Hematopoietic multipotent progenitor cell treated with erythropoietin and hydrocortisone succinate and interleukin-3 and kit ligand, for 6 days (in vitro differentiated cells): ENCODE results near the gene ZFX.

Experiments
- DNase-seq: peaks from one replicate; pipeline ENCODE4 v3.0.0-alpha.2; 2015

ZFX gene

DNA sequence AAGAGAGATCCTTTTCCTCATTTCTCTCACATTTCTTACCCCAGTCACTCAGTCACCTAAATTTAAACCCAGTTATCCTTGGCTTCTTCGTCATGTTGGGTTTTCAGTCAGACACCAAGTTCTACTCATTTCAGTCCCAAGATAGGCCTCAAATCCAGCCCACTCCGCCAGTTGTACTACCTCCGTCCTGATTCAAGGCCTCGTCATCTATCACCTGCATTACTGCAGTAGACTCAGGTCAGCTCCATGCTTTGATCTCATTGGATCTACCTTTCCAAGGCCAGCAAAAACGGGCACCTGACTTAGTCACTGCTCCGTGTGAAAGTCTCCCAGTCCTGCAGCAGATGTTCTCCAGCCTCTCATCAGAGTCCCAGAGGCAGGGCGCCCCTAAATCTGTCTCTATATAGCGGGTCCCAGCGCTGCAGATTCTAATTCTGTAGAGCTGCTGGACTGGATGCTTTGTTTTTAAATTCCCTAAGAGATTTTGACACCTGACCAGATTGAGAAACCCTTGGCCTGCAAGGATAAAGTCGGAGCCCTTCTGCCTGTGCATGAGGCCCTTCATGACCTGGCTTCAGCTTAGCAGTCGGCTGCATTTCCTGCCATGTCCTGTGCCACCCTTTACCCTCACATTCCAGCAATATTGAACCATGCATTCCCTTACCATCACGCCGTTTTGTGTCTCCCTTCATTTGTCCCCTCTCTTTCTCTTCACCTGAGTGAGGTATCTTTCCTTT is 53.7 kb downstream of the ZFX start:
- DNase-seq = no peak

DNA sequence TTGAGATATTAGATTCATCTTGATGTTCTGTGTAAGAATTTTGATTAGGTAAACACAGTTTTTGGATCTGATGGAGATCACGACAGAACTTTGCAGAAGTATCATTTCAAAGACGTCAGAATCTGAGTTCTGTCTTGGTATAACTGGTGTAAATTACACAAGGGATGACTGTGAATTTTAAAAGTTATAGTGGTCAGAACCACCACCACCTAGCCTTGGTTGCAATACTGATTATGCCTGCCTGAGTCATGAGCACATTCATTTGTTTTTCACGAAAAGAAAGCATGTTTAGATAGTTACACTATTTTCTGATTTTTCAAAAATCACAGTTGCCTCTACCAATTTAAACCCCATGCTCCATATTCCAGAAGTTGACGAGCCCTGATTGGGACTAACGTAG is 54.8 kb downstream of the ZFX start:
- no peak for DNase-seq

DNA sequence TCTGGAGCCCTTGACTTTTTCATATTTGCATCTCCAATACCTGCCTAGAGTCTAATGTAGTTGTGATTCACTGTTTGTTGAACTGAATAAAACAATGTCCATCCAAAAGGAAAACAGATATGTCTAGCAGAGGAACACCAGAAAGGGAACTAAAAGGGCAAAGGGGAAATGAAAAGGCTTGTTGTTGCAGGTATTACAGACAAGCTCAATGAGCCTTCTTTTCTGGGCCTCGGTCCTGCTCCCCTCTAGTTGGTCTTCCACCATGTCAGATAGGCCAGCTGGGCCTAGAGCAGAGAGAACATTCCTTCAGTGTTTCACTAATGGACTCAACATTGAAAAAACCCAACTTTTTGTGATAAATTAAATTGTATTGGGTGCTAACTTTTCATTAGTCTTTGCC is 55.4 kb downstream of the ZFX start:
- no peak for DNase-seq

DNA sequence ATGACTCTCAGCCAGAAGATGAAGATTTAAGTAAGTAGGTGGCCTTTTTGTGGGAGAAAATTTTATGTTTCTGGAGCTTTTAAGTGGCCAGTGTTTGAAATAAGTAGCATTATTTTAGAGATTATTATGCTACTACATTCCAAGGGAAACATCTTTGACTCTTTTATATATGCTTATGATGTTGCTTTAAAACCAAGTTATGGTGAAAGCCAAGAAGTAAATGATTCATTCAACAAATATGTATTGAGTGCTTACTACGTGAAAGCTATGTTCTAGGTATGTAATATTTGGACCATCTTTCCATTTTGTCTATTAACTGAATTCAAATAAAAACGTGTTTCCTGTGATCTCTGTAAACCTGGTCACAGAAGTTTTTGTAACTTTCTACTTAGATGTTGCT is 58.3 kb downstream of the ZFX start:
- no peak for DNase-seq

DNA sequence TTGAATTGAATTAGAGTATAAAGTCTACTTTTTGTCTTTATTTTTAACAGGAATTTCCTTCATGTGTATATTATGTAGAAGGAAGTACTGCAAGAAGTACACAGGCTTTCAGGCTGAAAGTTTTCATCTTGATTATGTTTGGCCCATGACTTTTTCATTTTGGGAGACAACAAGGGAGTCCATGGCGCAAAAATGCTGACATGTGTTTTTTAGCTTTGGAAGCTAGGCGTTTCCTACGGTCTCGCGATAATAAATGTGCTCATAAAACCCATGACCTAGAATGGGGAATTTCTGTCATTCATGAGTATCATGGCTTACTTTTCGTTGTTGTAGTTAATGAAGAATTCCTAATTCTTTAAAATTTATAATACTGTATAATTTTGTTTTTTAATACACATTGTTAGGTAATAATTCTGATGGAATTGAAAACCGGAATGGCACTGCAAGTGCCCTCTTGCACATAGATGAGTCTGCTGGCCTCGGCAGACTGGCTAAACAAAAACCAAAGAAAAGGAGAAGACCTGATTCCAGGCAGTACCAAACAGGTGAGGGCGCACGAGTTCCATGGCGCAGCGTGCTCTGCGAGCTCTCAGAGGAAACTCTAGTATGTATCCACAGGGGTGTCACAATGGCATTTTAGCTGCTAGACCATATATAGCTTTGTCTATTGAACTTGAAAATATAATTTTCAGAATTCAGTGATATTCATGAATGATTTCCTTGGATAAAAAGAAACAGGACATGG is 59.1 kb downstream of the ZFX start:
- DNase-seq = no peak

DNA sequence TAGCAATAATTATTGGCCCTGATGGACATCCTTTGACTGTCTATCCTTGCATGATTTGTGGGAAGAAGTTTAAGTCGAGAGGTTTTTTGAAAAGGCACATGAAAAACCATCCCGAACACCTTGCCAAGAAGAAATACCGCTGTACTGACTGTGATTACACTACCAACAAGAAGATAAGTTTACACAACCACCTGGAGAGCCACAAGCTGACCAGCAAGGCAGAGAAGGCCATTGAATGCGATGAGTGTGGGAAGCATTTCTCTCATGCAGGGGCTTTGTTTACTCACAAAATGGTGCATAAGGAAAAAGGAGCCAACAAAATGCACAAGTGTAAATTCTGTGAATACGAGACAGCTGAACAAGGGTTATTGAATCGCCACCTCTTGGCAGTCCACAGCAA is 60.7 kb downstream of the ZFX start:
- no peak for DNase-seq

DNA sequence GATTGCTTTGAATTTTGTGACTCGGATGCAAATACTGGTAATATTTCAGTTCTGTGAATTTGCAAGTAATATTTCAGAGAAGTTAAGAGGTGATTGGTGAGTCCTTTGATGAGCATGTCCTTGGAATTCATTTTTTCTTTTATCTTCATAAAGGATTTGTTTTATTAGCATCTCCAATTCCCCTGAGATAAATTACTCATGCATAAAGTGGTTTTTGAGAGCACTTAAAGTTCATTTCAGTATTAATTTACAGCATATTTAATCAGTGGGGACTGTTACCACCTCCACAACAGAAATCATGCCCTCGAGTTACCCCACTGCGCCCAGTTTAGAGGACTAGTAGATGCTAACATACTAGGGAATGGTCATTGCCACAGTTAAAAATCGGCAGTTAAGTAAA is 65.0 kb downstream of the ZFX start:
- DNase-seq = no peak

DNA sequence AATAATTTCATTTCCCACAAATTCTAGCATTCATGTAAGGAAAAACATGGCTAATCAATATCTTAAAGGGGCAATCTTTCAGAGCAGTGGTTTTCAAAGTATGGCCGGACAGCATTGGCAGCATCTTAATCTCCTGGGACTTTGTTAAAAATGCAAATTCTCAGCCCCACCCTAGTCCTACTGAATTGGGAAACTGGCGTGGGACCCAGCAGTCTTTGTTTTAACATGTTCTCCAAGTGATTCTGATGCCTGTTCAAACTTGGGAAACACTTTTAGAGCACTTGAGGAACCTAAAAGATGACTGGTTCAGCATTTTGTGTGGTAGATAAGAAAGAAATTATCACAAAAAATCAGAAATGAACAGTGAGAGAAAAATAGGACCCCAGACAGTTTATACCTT is 65.7 kb downstream of the ZFX start:
- DNase-seq = no peak

DNA sequence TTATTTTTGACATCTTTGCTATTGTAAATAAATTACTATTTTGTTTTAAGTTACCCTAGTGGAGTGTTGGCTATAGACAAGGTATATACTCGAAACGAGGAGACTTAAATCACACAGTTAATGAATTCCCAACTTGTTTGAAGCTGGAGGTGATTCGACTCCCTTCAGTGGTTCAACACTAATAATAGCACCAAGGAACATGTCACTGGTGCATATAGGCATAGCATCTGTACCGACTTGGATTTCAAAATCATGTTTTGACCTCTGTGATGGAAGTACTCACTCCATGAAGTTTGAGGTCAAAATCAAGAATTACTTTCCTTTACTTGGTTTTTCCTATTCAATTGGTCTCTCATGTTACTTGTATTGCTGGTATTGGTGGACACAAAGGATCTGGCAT is 66.5 kb downstream of the ZFX start:
- DNase-seq = no peak

DNA sequence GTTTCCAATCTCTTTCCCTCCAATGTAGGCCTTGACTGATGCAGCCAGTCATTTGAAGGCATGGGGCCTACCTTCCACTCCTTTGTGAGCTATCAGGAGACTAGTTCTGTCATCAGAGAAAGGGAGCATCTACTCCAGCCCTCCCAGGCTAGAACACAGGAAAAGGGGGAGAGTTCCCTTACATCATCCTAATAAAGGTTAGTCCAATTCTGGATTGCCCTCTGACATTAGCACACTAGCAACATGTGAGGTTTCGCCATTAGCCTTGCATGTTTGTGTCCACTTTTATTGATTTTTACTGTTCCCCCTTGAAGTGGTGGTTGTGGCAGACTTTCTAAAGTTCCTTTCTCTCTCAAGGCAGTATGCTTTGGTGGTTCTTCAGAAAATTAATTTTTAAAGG is 67.3 kb downstream of the ZFX start:
- no peak for DNase-seq

DNA sequence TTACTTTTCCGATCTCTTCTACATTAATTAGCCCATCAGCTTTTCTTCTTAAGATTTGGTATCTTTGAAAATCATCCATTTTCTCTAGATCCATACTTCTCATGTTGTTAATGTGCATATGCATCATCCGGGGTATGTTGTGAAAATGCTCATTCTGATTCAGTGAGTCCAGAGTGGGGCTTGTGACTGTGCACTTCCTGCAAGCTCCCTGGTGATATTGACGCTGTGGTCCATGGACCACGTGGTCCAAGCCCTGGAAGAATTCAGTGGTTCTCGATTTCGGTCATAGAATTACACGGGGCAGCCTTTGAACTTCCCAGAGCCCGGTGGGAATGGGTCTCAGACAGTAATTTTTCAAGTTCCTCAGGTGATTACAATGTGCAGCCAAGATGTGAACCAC is 69.8 kb downstream of the ZFX start:
- DNase-seq = no peak

DNA sequence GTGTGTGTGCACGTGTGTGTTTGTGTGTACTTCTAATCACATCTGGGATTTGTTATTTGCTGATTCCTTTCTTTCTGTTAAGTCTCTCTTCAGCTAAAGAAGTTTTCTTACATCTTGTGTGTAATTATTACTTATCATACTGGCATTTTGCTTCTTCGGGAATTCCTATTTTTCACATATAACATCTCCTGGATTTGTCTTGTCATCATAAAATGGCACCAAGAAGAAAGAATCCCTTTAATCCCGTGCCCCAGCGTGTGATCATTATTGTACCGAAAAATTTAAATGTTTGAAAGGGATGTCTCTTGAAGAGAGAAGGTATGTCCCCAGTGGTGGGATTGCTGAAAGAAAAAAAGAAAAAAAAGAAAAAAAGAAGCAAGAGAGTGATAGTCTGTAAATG is 72.3 kb downstream of the ZFX start:
- DNase-seq = no peak

DNA sequence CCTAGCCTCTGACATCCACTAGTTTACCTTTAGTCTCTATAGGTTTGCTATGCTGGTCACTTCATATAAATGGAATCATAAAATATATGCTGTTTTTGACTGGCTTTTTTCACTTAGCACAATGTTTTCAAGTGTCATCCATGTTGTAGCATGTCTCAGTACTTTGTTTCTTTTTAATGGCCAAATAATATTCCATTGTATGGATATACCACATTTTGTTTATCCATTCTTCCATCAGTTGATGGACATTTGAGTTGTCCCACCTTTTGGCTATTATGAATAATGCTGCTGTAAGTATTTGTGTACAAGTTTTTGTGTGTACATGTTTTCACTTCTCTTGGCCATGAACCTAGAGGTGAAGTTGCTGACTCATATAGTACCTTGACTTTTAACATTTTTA is 75.7 kb downstream of the ZFX start:
- no peak for DNase-seq

DNA sequence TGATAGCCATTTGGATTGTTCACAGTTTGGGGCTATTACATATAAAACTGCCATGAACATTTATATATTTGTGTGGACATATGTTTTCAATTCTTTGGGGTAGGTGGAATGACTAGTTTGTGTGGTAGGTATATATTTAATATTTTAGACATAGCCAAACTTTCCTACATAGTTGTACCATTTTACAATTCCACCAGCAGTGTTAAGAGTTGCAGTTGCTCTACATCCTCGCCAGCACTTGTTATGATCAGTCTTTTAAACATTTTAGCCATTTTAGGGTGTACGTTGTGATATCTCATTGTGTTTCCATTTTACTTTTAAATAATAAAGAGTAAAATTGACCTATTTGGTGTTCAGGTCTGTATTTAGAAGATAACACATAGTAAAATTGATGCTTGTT is 76.6 kb downstream of the ZFX start:
- DNase-seq = no peak

DNA sequence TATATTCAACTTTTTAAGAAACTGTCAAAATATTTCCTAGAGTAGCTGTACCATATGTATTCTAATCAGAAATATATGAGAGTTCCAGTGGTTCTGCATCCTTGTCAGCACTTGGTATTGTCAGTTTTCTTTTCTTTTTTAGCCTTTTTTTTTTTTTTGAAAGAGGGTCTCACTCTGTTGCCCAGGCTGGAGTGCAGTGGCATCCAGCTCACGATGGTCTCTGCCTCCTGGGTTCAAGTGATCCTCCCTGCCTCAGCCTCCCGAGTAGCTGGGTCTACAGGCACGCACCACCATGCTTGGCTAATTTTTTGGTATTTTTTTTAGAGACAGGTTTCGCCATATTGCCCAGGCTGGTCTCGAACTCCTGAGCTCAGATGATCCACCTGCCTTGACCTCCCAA is 79.1 kb downstream of the ZFX start:
- no peak for DNase-seq

DNA sequence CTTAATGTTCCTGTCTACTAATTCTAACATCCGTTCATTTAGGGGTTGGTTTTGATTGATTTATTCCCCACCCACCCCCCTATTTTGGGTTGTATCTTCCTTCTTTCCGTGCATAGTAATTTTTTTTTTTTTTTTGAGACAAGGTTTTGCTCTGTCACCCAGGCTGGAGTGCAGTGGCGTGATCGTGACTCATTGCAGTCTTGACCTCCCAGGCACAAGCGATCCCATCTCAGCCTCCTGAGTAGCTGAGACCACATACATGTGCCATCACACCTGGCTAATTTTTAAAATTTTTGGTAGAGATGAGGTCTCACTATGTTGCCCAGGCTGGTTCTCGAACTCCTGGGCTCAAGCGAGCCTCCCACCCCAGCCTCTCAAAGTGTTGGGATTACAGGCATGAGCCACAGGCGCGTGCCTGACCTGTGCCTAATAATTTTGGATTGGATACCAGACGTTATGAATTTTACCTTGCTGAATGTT is 79.9 kb downstream of the ZFX start:
- DNase-seq = no peak

DNA sequence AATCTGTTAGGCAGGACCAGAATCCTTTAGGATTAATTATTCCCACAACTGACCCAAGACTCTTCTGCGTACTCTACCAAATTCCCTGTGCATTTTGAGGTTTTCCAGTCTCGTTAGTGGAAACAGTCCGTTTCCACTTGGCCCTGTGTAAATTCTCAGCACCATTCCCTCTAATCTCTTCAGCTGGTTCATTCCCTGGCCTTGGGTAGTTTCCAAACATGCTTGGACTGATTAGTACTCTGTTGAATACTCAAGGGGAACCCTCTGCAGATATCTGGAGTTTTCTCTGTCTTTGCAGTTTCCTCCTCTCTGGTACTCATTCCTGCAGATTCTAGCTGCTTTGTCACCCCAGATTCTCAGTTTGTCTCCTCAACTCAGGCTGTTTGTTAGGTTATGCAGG is 80.4 kb downstream of the ZFX start:
- no peak for DNase-seq

DNA sequence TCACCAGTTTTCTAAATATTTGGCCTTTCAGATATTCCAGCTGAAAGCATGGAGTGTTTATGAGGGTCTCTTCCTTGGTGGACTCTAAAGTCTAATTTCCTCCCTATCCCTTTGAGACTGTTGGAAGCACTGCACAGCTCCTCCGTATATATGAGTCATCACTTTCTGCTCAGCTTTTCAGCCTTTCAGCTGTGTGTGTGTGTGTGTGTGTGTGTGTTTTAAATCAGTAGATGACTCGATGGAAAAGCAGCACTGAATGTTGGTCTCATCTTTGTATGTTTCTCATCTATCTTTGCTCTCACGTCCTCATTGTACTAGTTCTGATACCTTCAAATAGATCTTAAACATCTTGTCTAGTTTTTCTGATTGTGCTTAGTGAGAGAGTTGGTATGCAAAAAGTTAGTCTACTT is 81.6 kb downstream of the ZFX start:
- peak; percentile 6 for DNase-seq

DNA sequence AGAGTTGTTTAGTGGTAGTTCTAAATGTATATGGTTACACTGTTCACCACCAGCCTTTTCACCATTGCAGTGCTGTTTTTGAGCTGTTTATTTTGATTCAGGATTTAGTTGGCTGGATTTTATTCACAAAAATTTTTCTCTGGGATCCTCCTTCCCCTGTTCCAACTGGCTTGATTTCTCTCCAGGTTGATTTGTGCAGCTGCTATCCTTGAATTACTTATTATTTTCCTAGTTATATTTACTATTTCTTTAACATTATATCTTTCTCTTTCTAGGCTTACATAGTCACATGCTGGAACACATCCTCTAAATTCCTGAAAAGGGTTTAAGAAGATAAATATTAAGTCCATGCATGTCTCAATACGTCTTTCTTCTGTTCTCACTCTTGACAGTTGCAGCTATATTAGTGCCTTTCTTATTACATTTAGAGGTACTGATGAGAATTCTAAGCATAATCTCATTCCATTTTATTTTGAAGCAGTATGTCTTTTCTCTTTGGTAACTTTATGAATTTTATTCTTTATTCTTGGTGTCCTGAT is 82.2 kb downstream of the ZFX start:
- DNase-seq = no peak

DNA sequence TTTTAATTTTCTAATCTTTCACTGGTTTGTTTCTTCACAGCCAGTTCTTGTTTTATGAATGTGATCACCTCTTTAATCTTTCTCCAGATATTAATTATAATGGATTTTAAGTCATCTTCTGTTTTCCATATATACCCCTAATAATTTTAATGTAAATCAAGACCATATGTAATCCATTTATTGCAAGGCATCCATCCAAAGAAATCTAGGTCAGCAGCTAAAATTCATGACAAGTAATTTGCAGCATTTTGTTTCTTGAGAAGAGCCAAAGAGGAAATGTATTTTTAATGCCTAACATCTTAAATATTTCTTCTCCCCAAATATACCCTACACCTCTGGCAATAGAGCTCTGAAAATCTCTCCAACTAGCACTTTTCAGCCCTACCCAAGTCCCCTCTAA is 83.3 kb downstream of the ZFX start:
- DNase-seq = no peak

DNA sequence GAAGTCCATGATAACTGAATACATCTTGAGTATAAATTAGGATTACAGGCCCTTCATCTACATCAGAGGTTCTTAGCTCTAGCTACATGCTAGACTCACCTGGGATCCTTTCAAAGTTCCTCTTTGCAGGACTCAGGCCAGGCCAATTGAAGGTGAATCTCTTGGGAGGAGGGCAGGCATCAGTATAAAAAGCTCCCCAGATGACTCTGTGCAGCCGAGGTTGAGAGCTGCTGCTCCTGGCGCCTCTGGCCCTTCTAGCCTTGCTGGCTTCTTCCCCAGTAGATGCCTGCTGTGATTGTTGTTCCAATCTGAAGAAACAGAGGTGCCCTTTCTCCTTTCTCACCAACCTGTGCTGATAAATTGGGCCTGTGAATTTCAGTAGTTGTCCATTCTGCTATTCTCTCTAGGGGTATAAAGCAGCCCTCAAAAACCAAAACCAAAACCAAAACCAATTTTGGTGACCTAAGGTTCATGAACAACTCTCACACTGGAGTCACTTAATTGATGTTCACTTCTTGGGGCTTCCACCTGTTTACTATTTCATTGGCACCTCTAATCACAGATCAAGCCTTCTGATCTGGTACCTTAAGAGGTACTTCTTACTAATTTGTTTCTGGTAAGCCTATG is 85.7 kb downstream of the ZFX start:
- no peak for DNase-seq

DNA sequence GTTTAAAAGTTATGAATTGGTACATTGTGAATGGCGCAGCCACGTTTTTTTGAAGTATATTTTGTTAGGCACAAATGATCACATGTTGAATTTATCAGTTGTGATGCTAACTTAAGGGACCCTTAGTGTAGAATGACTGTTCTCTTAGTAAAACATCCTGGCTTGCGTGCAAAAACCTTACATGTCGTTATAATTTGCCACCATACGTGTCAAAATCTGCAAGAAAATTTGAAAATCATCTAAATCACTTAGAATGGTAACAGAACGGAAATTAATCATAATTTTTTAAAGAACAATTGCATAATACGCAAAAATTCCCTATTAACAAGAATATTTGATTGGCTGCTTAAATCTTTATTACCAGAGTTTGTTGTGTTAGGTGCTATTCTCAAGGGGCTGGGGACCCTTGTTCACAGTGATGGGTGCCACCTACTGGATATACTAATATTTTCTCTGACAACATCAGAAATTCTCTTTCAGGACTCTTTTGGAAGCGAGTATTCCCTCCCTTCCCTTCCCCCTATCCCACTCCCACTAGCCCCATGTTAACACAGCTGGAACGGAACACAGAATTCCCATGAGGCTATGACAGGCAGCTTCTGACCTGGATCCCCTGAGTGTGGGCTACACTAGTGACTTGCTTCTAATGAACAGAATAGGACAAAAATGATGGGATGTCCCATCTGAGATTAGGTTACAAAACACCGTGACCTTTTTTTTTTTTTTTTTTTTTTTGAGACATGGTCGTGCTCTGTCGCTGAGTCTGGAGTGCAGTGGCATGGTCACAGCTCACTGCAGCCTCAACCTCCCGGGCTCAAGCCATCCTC is 92.5 kb downstream of the ZFX start:
- peak; percentile 58 for DNase-seq

DNA sequence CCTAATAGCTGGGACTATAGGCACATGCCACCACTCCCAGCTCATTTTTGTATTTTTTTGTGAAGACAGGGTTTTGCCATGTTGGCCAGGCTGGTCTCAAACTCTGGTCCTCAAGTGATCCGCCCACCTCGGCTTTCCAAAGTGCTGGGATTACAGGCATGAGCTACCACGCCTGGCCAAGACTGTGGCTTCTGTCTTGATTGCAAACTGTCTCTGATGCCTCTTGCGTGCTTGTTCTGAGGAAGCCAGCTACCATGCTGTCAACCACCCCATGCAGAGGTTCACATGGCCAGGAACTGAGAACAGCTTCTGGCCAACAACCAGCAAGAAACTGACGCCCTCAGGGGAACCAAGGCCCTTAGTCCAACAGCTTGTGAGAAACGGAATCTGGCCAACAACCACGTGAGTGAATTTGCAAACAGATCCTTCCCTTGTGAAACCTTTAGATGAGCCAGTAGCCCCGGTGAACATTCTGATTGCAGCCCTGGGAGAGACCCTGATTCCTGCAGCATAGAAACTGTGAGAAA is 93.2 kb downstream of the ZFX start:
- no peak for DNase-seq
